Hypothalamus (tissue), 51 donors: Measurements from ENCODE around the gene KPNA1.

Source experiments
- DNase-seq, 51 donors: peaks; one replicate each; lab custom pipeline; 2025; lab: John Stamatoyannopoulos, UW

The KPNA1 gene

DNA sequence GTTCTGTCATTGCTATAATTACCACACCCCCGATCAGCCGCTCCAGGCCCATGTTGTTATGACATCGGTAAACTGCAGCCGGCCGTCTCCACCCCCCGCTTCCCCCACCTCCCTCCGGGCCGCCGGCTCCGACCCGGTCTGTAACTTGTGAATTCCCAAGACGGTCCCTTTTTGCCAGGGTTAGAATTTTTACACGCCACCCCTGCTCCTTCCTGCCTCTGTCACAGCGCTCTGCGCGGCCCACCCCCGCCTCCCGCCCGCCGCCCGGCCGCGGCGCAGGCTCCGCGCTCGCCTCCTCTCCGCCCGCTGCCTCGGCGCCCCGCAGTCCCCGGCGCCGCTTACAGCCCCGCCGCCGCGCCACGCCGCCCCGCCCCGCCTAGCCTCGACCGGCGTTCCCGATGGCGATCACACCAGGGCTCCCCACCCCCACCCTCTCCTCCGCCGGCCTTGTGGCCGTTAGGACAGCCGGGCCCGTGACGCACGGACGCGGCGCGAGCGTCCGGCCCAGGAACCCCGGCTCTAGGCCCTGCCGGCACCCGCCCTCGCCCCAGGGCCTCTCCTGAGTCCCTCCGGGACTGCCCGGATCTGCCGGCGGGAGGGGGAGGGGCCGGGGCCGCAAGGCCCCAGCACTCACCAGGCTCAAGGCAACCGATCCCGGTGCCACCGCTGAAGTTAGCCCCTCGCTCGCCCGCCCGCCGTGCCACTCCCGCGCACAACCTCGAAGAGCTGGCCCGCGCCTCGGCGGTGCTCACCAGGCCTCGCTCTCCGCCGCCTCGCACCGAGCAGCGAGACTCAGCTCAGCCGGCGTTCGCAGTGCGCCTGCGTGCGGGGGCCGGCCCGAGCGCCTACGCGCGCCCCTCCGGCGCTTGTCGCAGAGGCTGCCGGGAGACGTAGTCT, at the start of gene KPNA1:
KPNA1 (minus strand) TSS at position 817 of the 897 bp plus-strand sequence. CDS start 18,374 bp downstream, outside the sequence.
- DNase-seq, result peak; percentile 45 to 92 (median 79)

GRCh38 chr3:122564155-122564912, 49.6 kb upstream of the KPNA1 start, which contains the start of the genes DTX3L and PARP9:
DTX3L (plus strand) TSS chr3:122564338; CDS start chr3:122564427, 89 bp downstream.
PARP9 (minus strand) TSS chr3:122564300; CDS start chr3:122559620, 4,680 bp downstream.
- DNase-seq, result peak; percentile 6 to 93 (median 56)

- DNase-seq, result peak in 1 of 51 donors; percentile 38
Observed at GRCh38 chr3:122563717-122564025, 48.9 kb upstream of the KPNA1 start.

DNA sequence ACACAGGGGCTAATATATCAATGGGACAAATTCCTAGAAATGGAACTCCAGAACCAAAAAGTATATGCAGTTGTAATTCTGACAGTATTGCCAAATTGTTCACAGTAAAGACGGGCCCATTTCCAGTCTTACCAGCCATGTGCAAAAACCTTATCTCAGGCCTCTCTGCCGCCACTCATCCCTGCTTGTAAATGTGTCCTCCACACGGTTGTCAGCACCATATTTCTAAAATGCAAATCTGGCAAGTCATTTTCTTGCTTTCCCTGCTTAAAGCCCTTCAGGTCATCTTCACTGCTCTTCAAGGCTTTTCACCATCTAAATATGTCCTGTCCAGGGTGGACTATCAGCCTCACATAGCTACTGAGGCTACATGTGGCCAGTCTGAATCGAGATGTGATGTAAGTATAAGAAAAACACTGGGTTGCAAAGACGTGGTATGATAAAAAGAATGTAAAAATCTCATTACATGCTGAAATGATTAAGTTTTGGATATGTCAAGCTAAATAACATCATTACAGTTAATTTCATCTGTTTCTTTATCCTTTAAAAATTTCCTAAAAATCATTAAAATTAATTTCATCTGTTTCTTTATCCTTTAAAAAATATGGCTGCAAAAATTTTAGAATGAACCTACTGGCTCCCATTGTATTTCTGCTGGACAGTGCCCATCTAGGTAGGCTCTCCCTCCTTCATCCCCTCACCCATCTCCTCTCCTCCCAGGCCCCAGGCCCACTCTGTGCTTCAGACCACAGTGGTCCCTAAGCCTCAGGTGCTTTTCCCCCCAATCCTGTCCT, 48.4 kb upstream of the KPNA1 start:
- no peak for DNase-seq

DNA sequence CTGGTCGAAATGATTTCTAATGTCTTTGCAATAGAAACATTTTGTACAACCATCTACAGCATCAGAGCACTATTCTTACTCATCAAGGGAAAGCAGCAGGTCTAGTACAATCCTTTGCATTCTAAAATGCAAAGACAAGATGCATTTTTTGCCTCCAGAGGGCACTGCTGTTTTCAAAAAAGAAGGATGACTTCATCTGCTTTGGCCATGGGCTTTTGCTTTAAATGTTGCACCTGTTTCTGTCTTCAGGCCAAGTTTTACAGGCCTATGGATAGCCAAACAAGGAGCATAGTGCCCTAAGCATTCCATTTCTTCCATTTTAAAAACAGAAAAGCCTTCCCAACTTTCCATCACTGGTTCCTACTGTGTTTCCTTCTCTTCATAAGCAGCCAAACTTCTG, 45.9 kb upstream of the KPNA1 start:
- peak in 5 of 51 donors; percentile 1 to 22 (median 2) for DNase-seq

DNA sequence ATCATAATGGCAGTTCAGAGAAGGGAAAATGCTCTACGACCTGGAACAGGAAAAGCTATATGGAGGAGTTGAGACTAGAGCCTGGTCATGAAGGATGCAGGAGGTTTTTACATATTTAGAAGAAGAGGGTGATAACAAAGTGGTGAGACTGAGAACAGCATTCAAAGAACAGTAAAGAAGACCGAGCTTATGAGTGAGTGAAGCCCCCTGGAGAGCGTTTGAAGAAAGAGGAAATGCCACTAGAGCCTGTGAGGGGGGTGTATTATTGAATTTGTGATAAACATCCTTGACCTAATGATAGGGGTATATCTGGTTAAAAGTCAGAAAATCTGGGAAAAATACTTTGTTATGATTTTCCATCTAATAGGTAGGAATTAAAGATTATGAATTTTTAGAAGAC, 45.2 kb upstream of the KPNA1 start:
- no peak for DNase-seq

- no peak for DNase-seq
Observed at GRCh38 chr3:122558605-122559004, 43.9 kb upstream of the KPNA1 start.

DNA sequence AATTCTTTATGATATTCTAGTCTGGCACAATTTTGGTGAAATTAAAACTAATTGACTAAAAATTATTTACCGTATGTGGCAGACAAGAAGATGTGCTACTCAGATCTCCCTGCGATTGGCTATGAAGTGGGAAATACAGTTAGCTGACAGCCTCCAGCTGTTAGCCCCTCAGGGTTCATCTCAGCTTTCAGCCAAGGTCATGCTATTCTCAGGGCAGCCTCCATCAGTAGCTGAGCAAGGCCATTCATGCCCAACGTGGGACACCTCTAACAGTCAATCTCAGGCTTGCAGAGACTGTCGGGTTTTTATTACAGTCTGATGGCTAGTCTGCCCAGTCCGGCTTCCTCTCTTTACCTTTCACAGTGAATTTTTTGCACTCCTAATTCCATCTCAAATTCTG, 42.6 kb upstream of the KPNA1 start:
- no peak for DNase-seq

DNA sequence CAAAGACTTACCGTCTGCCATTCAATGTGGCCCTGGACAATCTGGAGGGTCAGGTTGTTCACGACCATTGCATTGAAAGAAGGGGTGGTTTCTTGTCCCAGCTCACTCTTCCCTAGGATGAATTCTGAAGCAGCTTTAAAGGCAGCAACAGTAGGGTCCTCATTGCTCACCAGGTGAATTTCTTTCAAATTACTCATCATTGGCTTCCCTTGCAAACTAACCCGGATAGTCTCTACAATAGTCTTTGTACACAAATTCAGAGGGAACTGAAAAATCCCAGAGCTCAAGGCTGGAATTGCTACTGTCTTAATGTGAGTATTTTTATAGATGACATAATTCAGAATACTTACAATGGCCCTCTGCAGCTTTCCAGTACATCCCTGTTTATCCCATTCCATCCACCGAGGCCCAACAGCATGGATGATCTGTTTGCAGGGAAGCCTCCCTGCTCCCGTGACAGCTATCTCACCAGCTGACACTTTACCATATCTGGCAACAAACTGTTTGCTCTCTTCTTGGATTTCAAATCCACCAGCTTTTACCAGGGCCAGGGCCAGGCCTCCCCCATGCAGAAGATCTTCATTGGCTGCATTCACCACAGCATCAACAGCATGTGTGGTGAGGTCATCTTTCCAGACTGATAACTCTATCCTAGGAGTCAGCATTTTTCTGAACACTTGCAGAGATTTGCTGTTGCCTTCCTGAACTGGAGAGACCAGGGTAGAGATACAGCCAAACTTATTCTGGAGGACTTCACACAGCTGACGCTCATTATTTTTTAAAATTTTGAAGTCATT, 40.7 kb upstream of the KPNA1 start:
- DNase-seq, result no peak

- DNase-seq, result no peak
Observed at GRCh38 chr3:122553171-122553570, 38.4 kb upstream of the KPNA1 start.

GRCh38 chr3:122548619-122549018, 33.9 kb upstream of the KPNA1 start:
- no peak for DNase-seq

DNA sequence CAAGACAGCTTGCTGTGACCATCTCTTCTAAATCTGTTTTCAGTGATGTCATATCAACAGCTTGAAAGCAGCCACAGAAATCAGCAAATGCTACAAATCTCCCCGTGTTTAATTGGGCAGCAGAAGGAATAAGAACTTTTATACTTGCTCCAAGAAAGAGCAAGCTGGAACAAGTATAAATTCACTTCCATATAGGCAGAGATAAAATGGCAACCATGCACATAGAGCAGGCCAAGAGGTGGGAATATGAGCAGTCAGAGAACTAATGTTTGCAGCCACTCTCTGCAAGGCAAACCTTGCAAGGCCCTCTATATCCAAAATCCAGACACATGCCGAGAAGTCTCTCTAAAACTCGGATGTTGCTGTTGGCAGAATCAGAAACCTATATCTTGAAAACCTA, 33.3 kb upstream of the KPNA1 start:
- no peak for DNase-seq

- no peak for DNase-seq
Observed at GRCh38 chr3:122546151-122546550, 31.4 kb upstream of the KPNA1 start.

DNA sequence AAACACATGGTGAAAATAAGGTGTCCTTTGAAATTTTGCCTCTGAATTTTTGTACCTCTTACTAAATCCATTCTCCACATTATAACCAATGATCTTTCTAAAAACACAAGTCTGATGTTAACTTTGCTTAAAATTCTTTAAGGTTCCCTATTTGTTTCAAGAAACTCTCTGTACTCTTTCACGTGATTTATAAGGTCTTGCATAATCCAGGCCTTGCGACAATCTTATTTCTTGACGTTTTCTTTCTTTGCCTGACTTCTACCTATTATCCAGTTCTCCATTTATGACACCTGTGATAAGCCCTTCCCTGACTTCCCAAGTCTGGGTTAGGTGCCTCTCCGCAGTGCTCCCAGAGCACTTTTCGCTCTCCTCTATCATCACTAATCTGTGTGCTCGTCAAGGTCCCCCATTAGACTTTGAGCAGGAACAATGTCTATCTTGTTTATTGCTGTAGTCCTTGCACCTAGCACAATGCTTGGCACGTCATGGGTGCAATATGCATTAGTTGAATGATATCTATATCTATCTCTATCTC, 24.3 kb upstream of the KPNA1 start:
- DNase-seq, result no peak

GRCh38 chr3:122536632-122537001, 21.9 kb upstream of the KPNA1 start:
- DNase-seq, result no peak

DNA sequence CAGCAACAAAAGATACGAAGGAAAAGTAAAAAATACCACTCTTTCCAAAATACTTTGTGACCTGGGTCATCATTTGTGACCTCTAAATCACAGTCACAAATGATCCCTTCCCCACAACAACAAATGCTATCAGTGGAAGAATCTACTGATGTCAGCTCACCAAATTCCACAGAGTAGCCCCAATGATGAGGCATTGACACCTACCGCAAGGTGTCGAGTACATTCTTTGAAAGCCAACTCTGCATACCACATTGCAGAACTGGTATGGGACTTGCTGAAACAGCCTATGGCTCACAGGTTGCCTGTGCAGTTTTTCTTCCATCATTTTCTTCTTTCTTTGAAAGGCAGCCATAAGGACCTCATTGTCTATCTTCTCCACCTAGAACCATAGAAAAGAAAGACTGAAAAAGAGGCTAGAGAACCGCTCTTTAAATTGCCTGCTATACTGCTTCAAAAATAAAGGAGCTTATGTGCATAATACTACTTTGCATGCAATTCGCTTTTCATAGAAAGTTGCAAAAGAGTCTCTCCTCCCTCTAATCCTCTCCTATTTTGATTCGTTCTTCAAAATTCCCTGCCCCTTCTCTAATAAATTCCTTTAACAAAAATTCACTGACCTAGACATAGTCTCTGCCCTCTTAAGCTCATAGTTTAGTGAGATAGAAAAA, 21.4 kb upstream of the KPNA1 start:
- no peak for DNase-seq

- no peak for DNase-seq
Observed at GRCh38 chr3:122533931-122534334, 19.2 kb upstream of the KPNA1 start.

DNA sequence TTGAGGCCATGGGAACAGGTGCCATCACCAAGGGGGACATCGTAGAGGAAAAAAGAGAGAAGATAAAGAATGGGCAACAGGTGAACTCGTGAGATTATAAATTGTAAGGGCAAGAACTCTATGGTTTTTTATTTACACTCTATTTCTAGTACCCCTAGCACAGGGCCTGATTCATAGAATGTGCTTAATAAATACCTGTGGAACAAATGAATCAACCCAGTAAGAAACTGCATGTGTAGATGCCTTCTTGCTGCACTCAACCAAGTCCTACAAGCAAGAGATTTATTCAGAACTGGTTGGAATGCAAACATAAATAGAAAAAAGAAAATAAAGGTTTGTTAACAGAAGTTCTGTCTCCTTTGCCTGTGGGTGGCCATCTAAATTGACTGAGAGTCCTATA, 18.7 kb upstream of the KPNA1 start:
- no peak for DNase-seq

GRCh38 chr3:122530164-122530563, 15.4 kb upstream of the KPNA1 start:
- DNase-seq, result no peak
